Measurements from ENCODE around the gene ARHGAP1. TPM values are rescaled to one million over a fixed set of nuclear protein-coding genes. Genes with fewer than 3 reads are reported as not detected.

ARHGAP1 gene
- total RNA-seq, 4 donors from 2014 or later: 73.1 to 139 (median 92.3) TPM

GRCh38 chr11:46737699-46738098 lies 37.3 kb upstream of the ARHGAP1 start:
- intact Hi-C loops (cut with DNase I): no loop called here
- H3K27ac ChIP-seq (replicated peaks in 1 of 4): no peak overlapping the region
- H3K4me3 ChIP-seq: no peak overlapping the region
- H3K4me1 ChIP-seq: no peaks in the 10 kb centered on the region
- peaks cover 3 to 20% (median 17%) of the 10 kb centered on the region in 4 donors for H3K36me3 ChIP-seq
- no peak for DNase-seq (ENCODE audit: extremely low spot score)
- H3K27me3 ChIP-seq: no peaks in the 10 kb centered on the region
- 93% methylated on average over 11 of the region's 11 CpGs for WGBS
- no peaks in the 10 kb centered on the region for H3K9me3 ChIP-seq
- TF ChIP-seq POLR2AphosphoS5 (IDR thresholded peaks at IDR 0.05): no peak
- TF ChIP-seq CTCF (IDR thresholded peaks at IDR 0.05): no peak
- no peak for TF ChIP-seq POLR2A (IDR thresholded peaks at IDR 0.05; ENCODE audit: low read depth)
- no peak for TF ChIP-seq EP300 (IDR thresholded peaks at IDR 0.05)

GRCh38 chr11:46736615-46737014 lies 36.2 kb upstream of the ARHGAP1 start:
- Histone ChIP-seq H3K4me3 (no peak overlapping the region), H3K27me3 (no peaks in the 10 kb centered on the region), H3K4me1 (no peaks in the 10 kb centered on the region), H3K9me3 (no peaks in the 10 kb centered on the region), H3K36me3 (peaks cover 0 to 10% (median 7%) of the 10 kb centered on the region in 4 donors), H3K27ac (replicated peaks in 1 of 4) (no peak overlapping the region)
- TF ChIP-seq POLR2AphosphoS5 (IDR thresholded peaks at IDR 0.05): no peak
- no peak for TF ChIP-seq POLR2A (IDR thresholded peaks at IDR 0.05; ENCODE audit: low read depth)
- no peak for TF ChIP-seq CTCF (IDR thresholded peaks at IDR 0.05)
- no peak for TF ChIP-seq EP300 (IDR thresholded peaks at IDR 0.05)
- no peak for DNase-seq (ENCODE audit: extremely low spot score)
- 73% methylated on average over 5 of the region's 5 CpGs for WGBS
- intact Hi-C loops (cut with DNase I): no loop called here

GRCh38 chr11:46736146-46736545 lies 35.7 kb upstream of the ARHGAP1 start:
- intact Hi-C loops (cut with DNase I): no loop called here
- Histone ChIP-seq H3K4me3 (no peak overlapping the region), H3K27me3 (no peaks in the 10 kb centered on the region), H3K9me3 (no peaks in the 10 kb centered on the region), H3K4me1 (no peaks in the 10 kb centered on the region), H3K36me3 (peaks cover 0 to 5% (median 2%) of the 10 kb centered on the region in 4 donors), H3K27ac (replicated peaks in 1 of 4) (no peak overlapping the region)
- TF ChIP-seq POLR2A (IDR thresholded peaks at IDR 0.05; ENCODE audit: low read depth) (no peak), POLR2AphosphoS5 (IDR thresholded peaks at IDR 0.05) (no peak), EP300 (IDR thresholded peaks at IDR 0.05) (no peak), CTCF (IDR thresholded peaks at IDR 0.05) (no peak)
- WGBS: 88% methylated on average over 7 of the region's 7 CpGs
- no peak for DNase-seq (ENCODE audit: extremely low spot score)

GRCh38 chr11:46733234-46733633 lies 32.8 kb upstream of the ARHGAP1 start:
- Histone ChIP-seq H3K4me1 (no peaks in the 10 kb centered on the region), H3K36me3 (no peaks in the 10 kb centered on the region), H3K4me3 (no peak overlapping the region), H3K9me3 (no peaks in the 10 kb centered on the region), H3K27me3 (no peaks in the 10 kb centered on the region), H3K27ac (replicated peaks in 1 of 4) (no peak overlapping the region)
- WGBS: 94% methylated on average over 1 of the region's 1 CpG
- intact Hi-C loops (cut with DNase I): no loop called here
- TF ChIP-seq POLR2A (IDR thresholded peaks at IDR 0.05; ENCODE audit: low read depth) (no peak), EP300 (IDR thresholded peaks at IDR 0.05) (no peak), CTCF (IDR thresholded peaks at IDR 0.05) (no peak), POLR2AphosphoS5 (IDR thresholded peaks at IDR 0.05) (no peak)
- DNase-seq (ENCODE audit: extremely low spot score): no peak

GRCh38 chr11:46731545-46731944 lies 31.1 kb upstream of the ARHGAP1 start:
- TF ChIP-seq POLR2AphosphoS5 (IDR thresholded peaks at IDR 0.05): no peak
- no peak for TF ChIP-seq POLR2A (IDR thresholded peaks at IDR 0.05; ENCODE audit: low read depth)
- no peak for TF ChIP-seq CTCF (IDR thresholded peaks at IDR 0.05)
- TF ChIP-seq EP300 (IDR thresholded peaks at IDR 0.05): no peak
- H3K27ac ChIP-seq (replicated peaks in 1 of 4): no peak overlapping the region
- no peak for DNase-seq (ENCODE audit: extremely low spot score)
- intact Hi-C loops (cut with DNase I): no loop called here
- 89% methylated on average over 4 of the region's 4 CpGs for WGBS
- no peaks in the 10 kb centered on the region for H3K9me3 ChIP-seq
- no peaks in the 10 kb centered on the region for H3K36me3 ChIP-seq
- no peaks in the 10 kb centered on the region for H3K27me3 ChIP-seq
- H3K4me3 ChIP-seq: no peak overlapping the region
- no peaks in the 10 kb centered on the region for H3K4me1 ChIP-seq
